H1 (cell line): ENCODE measurements around the gene LCP1. TPM values are rescaled to one million over a fixed set of nuclear protein-coding genes. Genes with fewer than 3 reads are reported as not detected.

Experiments
- CTCF ChIA-PET: fragments of 300-600 bp; sonication (Branson Sonifier 250); formaldehyde crosslinking; loops from one replicate; lab custom pipeline; 2021; ENCODE audit not compliant: partially characterized antibody; lab: Charles Lee
- POLR2A ChIA-PET: fragments of 300-600 bp; sonication (Branson Sonifier 250); formaldehyde crosslinking; loops from one replicate; lab custom pipeline; 2021; ENCODE audit warnings: inconsistent platforms; ENCODE audit not compliant: partially characterized antibody; lab: Charles Lee
- DNase-seq, 2 experiments: peaks; one replicate each; pipeline versions ENCODE4 v3.0.0 to v3.0.0-alpha.2; 2010 to 2022; ENCODE audit warnings: low spot score in 2 of 2, low read depth in 1 of 2, mixed read lengths in 1 of 2
- FAIRE-seq: peaks from 2 replicates; lab custom pipeline; 2011; peaks lifted over from hg19 to GRCh38; lab: Jason Lieb, UNC
- H2AFZ ChIP-seq: 2 replicates; pipeline ENCODE4 v1.8.1; 2012; ENCODE audit warnings: low read length, inconsistent platforms
- H2AK5ac ChIP-seq: 2 replicates; pipeline ENCODE4 v1.6.1; 2013; ENCODE audit warnings: low read depth, low read length
- H2BK120ac ChIP-seq: replicated peaks from 2 replicates; pipeline ENCODE3; 2013; ENCODE audit warnings: low read depth, low read length, inconsistent platforms
- H2BK12ac ChIP-seq: 2 replicates; pipeline ENCODE4 v1.6.1; 2013; ENCODE audit warnings: low read depth, low read length
- H2BK15ac ChIP-seq: 2 replicates; pipeline ENCODE4 v1.6.1; 2013; ENCODE audit warnings: low read length
- H2BK20ac ChIP-seq: 2 replicates; pipeline ENCODE4 v1.6.1; 2013; ENCODE audit warnings: low read length
- H2BK5ac ChIP-seq: 2 replicates; pipeline ENCODE4 v1.6.1; 2013; ENCODE audit warnings: low read depth, low read length
- H3K14ac ChIP-seq: 2 replicates; pipeline ENCODE4 v1.6.1; 2013; ENCODE audit warnings: inconsistent platforms; ENCODE audit not compliant: insufficient read length
- H3K18ac ChIP-seq: 2 replicates; pipeline ENCODE4 v1.6.1; 2013; ENCODE audit warnings: low read length; ENCODE audit errors: extremely low read depth
- H3K23ac ChIP-seq: 2 replicates; pipeline ENCODE4 v1.6.1; 2013; ENCODE audit warnings: inconsistent platforms; ENCODE audit not compliant: insufficient read length
- H3K23me2 ChIP-seq: 2 replicates; pipeline ENCODE4 v1.6.1; 2013; ENCODE audit warnings: low read depth, low read length
- H3K27ac ChIP-seq: 2 replicates; pipeline ENCODE4 v1.6.1; 2011; ENCODE audit warnings: low read depth, low read length, inconsistent platforms
- H3K27me3 ChIP-seq, 4 experiments: replicated peaks in 1 of 4; 1 replicate in 1 of 4; 2 replicates in 3 of 4; pipeline versions ENCODE4 v1.6.1 to v1.8.1; 2011 to 2013; ENCODE audit warnings: low read length in 3 of 4, mild to moderate bottlenecking in 3 of 4, inconsistent platforms in 2 of 4, mixed read lengths in 2 of 4, moderate library complexity in 1 of 4; ENCODE audit not compliant: control insufficient read depth in 3 of 4, insufficient read depth in 3 of 4; ENCODE audit errors: extremely low read depth in 1 of 4
- H3K36me3 ChIP-seq, 4 experiments: 2 replicates each; pipeline versions ENCODE4 v1.6.1 to v1.8.1; 2011 to 2013; ENCODE audit warnings: mild to moderate bottlenecking in 4 of 4, low read length in 3 of 4, moderate library complexity in 2 of 4, control low read depth in 1 of 4, inconsistent platforms in 1 of 4; ENCODE audit not compliant: insufficient read depth in 4 of 4, control insufficient read depth in 2 of 4
- H3K4ac ChIP-seq: replicated peaks from 2 replicates; pipeline ENCODE3; 2013; ENCODE audit warnings: low read length, low read depth, mixed read lengths, inconsistent platforms; ENCODE audit not compliant: insufficient read length
- H3K4me1 ChIP-seq, 4 experiments: replicated peaks in 1 of 4; 1 replicate in 1 of 4; 2 replicates in 3 of 4; pipeline versions ENCODE4 v1.6.1 to v1.8.1; 2011 to 2013; ENCODE audit warnings: low read length in 3 of 4, inconsistent platforms in 2 of 4, mixed read lengths in 1 of 4; ENCODE audit not compliant: insufficient read depth in 4 of 4, control insufficient read depth in 3 of 4
- H3K4me2 ChIP-seq, 2 experiments: 2 replicates each; pipeline versions ENCODE4 v1.6.1 to v1.8.1; 2011 to 2013; ENCODE audit warnings: low read depth in 2 of 2, low read length in 2 of 2, control low read depth in 1 of 2, inconsistent platforms in 1 of 2, mild to moderate bottlenecking in 1 of 2; ENCODE audit not compliant: insufficient read depth in 1 of 2
- H3K4me3 ChIP-seq, 4 experiments: fragments of 200-600, 300-600 bp in 1 of 4; sonication (generic), shearing (Covaris generic), sonication (Bioruptor Twin) in 1 of 4; 2 replicates each; pipeline versions ENCODE4 v1.5.1 to v1.8.1; 2011 to 2016; ENCODE audit warnings: low read length in 4 of 4, low read depth in 3 of 4, control low read depth in 2 of 4, inconsistent platforms in 2 of 4, mild to moderate bottlenecking in 2 of 4, mixed read lengths in 1 of 4, moderate library complexity in 1 of 4; ENCODE audit not compliant: insufficient read depth in 2 of 4; ENCODE audit errors: extremely low read depth in 1 of 4
- H3K56ac ChIP-seq: replicated peaks from 2 replicates; pipeline ENCODE3; 2013; ENCODE audit warnings: low read depth, mild to moderate bottlenecking, mixed read lengths, low read length, inconsistent platforms; ENCODE audit not compliant: insufficient read length
- H3K79me1 ChIP-seq: 2 replicates; pipeline ENCODE4 v1.6.1; 2013; ENCODE audit warnings: low read depth, low read length, control low read depth
- H3K79me2 ChIP-seq, 2 experiments: 2 replicates each; pipeline versions ENCODE4 v1.6.1 to v1.8.1; 2012 to 2013; ENCODE audit warnings: low read length in 2 of 2, mild to moderate bottlenecking in 2 of 2, inconsistent platforms in 1 of 2; ENCODE audit not compliant: insufficient read depth in 2 of 2, control insufficient read depth in 1 of 2
- H3K9ac ChIP-seq, 4 experiments: replicated peaks in 1 of 4; 1 replicate in 1 of 4; 2 replicates in 3 of 4; pipeline versions ENCODE4 v1.6.1 to v1.8.1; 2011 to 2013; ENCODE audit warnings: low read depth in 3 of 4, low read length in 3 of 4, control low read depth in 2 of 4, mild to moderate bottlenecking in 2 of 4, moderate library complexity in 2 of 4, inconsistent platforms in 1 of 4; ENCODE audit errors: extremely low read depth in 1 of 4
- H3K9me3 ChIP-seq, 2 experiments: 2 replicates each; pipeline versions ENCODE4 v1.6.1 to v1.8.1; 2012 to 2013; ENCODE audit warnings: mild to moderate bottlenecking in 2 of 2, moderate library complexity in 2 of 2, control low read depth in 1 of 2, inconsistent platforms in 1 of 2, low read depth in 1 of 2, low read length in 1 of 2, mixed read lengths in 1 of 2; ENCODE audit not compliant: insufficient read depth in 2 of 2
- H4K20me1 ChIP-seq, 2 experiments: replicated peaks in 1 of 2; 2 replicates each; pipeline versions ENCODE3 to v1.8.1; 2011 to 2013; ENCODE audit warnings: inconsistent platforms in 2 of 2, low read length in 2 of 2, mild to moderate bottlenecking in 1 of 2; ENCODE audit not compliant: insufficient read depth in 2 of 2, control insufficient read depth in 1 of 2
- H4K5ac ChIP-seq: 2 replicates; pipeline ENCODE4 v1.6.1; 2013; ENCODE audit warnings: low read length, low read depth, mixed read lengths, inconsistent platforms; ENCODE audit not compliant: insufficient read length
- H4K8ac ChIP-seq: 2 replicates; pipeline ENCODE4 v1.8.0; 2013; ENCODE audit warnings: mild to moderate bottlenecking, moderate library complexity, low read length, inconsistent platforms; ENCODE audit not compliant: insufficient read depth; ENCODE audit errors: extremely low read depth
- H4K91ac ChIP-seq: replicated peaks from 2 replicates; pipeline ENCODE3; 2013; ENCODE audit warnings: low read length, mixed read lengths, inconsistent platforms; ENCODE audit not compliant: insufficient read length
- RNF2 ChIP-seq: fragments of 200-900, 300-1000 bp; sonication (generic); IDR thresholded peaks from 2 replicates; pipeline ENCODE4 v1.7.1; 2016; ENCODE audit warnings: borderline replicate concordance, low read depth, mild to moderate bottlenecking, antibody characterized with exemption, low read length; ENCODE audit not compliant: poor library complexity, severe bottlenecking; ENCODE audit errors: missing control alignments
- WGBS, 2 experiments: shearing (Covaris generic) in 1 of 2; methylation state at CpG; one replicate each; pipeline versions ENCODE4 v1.1.6 to v1.1.7; 2013 to 2015; ENCODE audit warnings: low lambda C conversion rate in 2 of 2, mixed read lengths in 2 of 2, inconsistent platforms in 1 of 2, low coverage in 1 of 2, missing lambda C conversion rate in 1 of 2; ENCODE audit not compliant: insufficient replicate concordance in 2 of 2, insufficient coverage in 1 of 2, insufficient read length in 1 of 2; ENCODE audit errors: extremely low coverage in 1 of 2, missing lambda C conversion rate in 1 of 2; 5-methylcytosine and 5-hydroxymethylcytosine counted together
- polyA plus RNA-seq, 7 experiments: library from polyadenylated mRNA; depleted of rRNA in 3 of 7; stranded (reverse) in 5 of 7; unstranded in 2 of 7; fragments of >200 nt in 5 of 7; fragments of 200-250 nt in 2 of 7; gene quantifications; 1 replicate in 5 of 7; 2 replicates in 1 of 7; 4 replicates in 1 of 7; pipeline versions ENCODE4 v1.2.1 to v1.2.3, GENCODE V29; 2011 to 2013; ENCODE audit warnings: missing spikeins in 2 of 7, mixed read lengths in 2 of 7
- total RNA-seq: library from RNA; stranded (reverse); fragmentation: NEBNext Ultra II Directional; extraction: Animal tissue kit (Norgen Biotek cat#: 25700); gene quantifications from 2 replicates; pipeline ENCODE4 v1.2.1, GENCODE V29; 2021

LCP1 gene
- total and polyA plus RNA-seq, 2 of the 8 experiments (the other 6 are each of a cell fraction or from before 2014, with no cell fraction given): 0.65 to 4.3 TPM

- Histone ChIP-seq H2BK15ac (no peak overlapping the region), H3K9ac (no peak overlapping the region), H2BK120ac (no peak overlapping the region), H3K4me3 (no peak overlapping the region), H2BK5ac (no peak overlapping the region), H3K4me1 (no peaks in the 10 kb centered on the region), H3K4me2 (no peak overlapping the region), H3K79me1 (no peaks in the 10 kb centered on the region), H3K56ac (no peak overlapping the region), H4K20me1 (no peaks in the 10 kb centered on the region), H4K91ac (no peak overlapping the region), H2AK5ac (no peak overlapping the region), H2BK12ac (no peak overlapping the region), H3K79me2 (no peaks in the 10 kb centered on the region), H3K14ac (no peak overlapping the region), H4K5ac (no peak overlapping the region), H3K4ac (no peak overlapping the region), H3K27me3 (no peaks in the 10 kb centered on the region), H3K36me3 (no peaks in the 10 kb centered on the region), H3K27ac (no peak overlapping the region), H3K23ac (no peak overlapping the region), H2AFZ (no peak overlapping the region), H3K18ac (no peak overlapping the region), H3K9me3 (no peaks in the 10 kb centered on the region), H3K23me2 (no peaks in the 10 kb centered on the region), H2BK20ac (no peak overlapping the region), H4K8ac (no peak overlapping the region)
- FAIRE-seq (peak; percentile 19), DNase-seq (no peak)
- ChIA-PET POLR2A (no interaction called here), CTCF (interaction anchor here (0.9 to 1.2 kb wide), 2 partner anchors 17 to 38 kb away, joined by 3 to 5 read pairs; no protein-coding TSS in a partner anchor)
- TF ChIP-seq RNF2: no peak
- WGBS, 2 experiments: 85% methylated on average over 3 of the region's 3 CpGs; no CpG with 5 or more reads in 1 of the 2 experiments
Observed at GRCh38 chr13:46176756-46177155, 5.2 kb downstream of the LCP1 start.
